H1 (cell line): ENCODE data around the gene RPL7A. TPM values are rescaled to one million over a fixed set of nuclear protein-coding genes. Genes with fewer than 3 reads are reported as not detected.

Experiments used
- CTCF ChIA-PET: fragments of 300-600 bp; sonication (Branson Sonifier 250); formaldehyde crosslinking; loops from one replicate; lab custom pipeline; 2021; ENCODE audit not compliant: partially characterized antibody; lab: Charles Lee
- POLR2A ChIA-PET: fragments of 300-600 bp; sonication (Branson Sonifier 250); formaldehyde crosslinking; loops from one replicate; lab custom pipeline; 2021; ENCODE audit warnings: inconsistent platforms; ENCODE audit not compliant: partially characterized antibody; lab: Charles Lee
- DNase-seq, 2 experiments: peaks; one replicate each; pipeline versions ENCODE4 v3.0.0 to v3.0.0-alpha.2; 2010 to 2022; ENCODE audit warnings: low spot score in 2 of 2, low read depth in 1 of 2, mixed read lengths in 1 of 2
- FAIRE-seq: peaks from 2 replicates; lab custom pipeline; 2011; peaks lifted over from hg19 to GRCh38; lab: Jason Lieb, UNC
- H2AFZ ChIP-seq: 2 replicates; pipeline ENCODE4 v1.8.1; 2012; ENCODE audit warnings: low read length, inconsistent platforms
- H2AK5ac ChIP-seq: 2 replicates; pipeline ENCODE4 v1.6.1; 2013; ENCODE audit warnings: low read depth, low read length
- H2BK120ac ChIP-seq: replicated peaks from 2 replicates; pipeline ENCODE3; 2013; ENCODE audit warnings: low read depth, low read length, inconsistent platforms
- H2BK12ac ChIP-seq: 2 replicates; pipeline ENCODE4 v1.6.1; 2013; ENCODE audit warnings: low read depth, low read length
- H2BK15ac ChIP-seq: 2 replicates; pipeline ENCODE4 v1.6.1; 2013; ENCODE audit warnings: low read length
- H2BK20ac ChIP-seq: 2 replicates; pipeline ENCODE4 v1.6.1; 2013; ENCODE audit warnings: low read length
- H2BK5ac ChIP-seq: 2 replicates; pipeline ENCODE4 v1.6.1; 2013; ENCODE audit warnings: low read depth, low read length
- H3K14ac ChIP-seq: 2 replicates; pipeline ENCODE4 v1.6.1; 2013; ENCODE audit warnings: inconsistent platforms; ENCODE audit not compliant: insufficient read length
- H3K18ac ChIP-seq: 2 replicates; pipeline ENCODE4 v1.6.1; 2013; ENCODE audit warnings: low read length; ENCODE audit errors: extremely low read depth
- H3K23ac ChIP-seq: 2 replicates; pipeline ENCODE4 v1.6.1; 2013; ENCODE audit warnings: inconsistent platforms; ENCODE audit not compliant: insufficient read length
- H3K23me2 ChIP-seq: 2 replicates; pipeline ENCODE4 v1.6.1; 2013; ENCODE audit warnings: low read depth, low read length
- H3K27ac ChIP-seq: 2 replicates; pipeline ENCODE4 v1.6.1; 2011; ENCODE audit warnings: low read depth, low read length, inconsistent platforms
- H3K27me3 ChIP-seq, 4 experiments: replicated peaks in 1 of 4; 1 replicate in 1 of 4; 2 replicates in 3 of 4; pipeline versions ENCODE4 v1.6.1 to v1.8.1; 2011 to 2013; ENCODE audit warnings: low read length in 3 of 4, mild to moderate bottlenecking in 3 of 4, inconsistent platforms in 2 of 4, mixed read lengths in 2 of 4, moderate library complexity in 1 of 4; ENCODE audit not compliant: control insufficient read depth in 3 of 4, insufficient read depth in 3 of 4; ENCODE audit errors: extremely low read depth in 1 of 4
- H3K36me3 ChIP-seq, 4 experiments: 2 replicates each; pipeline versions ENCODE4 v1.6.1 to v1.8.1; 2011 to 2013; ENCODE audit warnings: mild to moderate bottlenecking in 4 of 4, low read length in 3 of 4, moderate library complexity in 2 of 4, control low read depth in 1 of 4, inconsistent platforms in 1 of 4; ENCODE audit not compliant: insufficient read depth in 4 of 4, control insufficient read depth in 2 of 4
- H3K4ac ChIP-seq: replicated peaks from 2 replicates; pipeline ENCODE3; 2013; ENCODE audit warnings: low read length, low read depth, mixed read lengths, inconsistent platforms; ENCODE audit not compliant: insufficient read length
- H3K4me1 ChIP-seq, 4 experiments: replicated peaks in 1 of 4; 1 replicate in 1 of 4; 2 replicates in 3 of 4; pipeline versions ENCODE4 v1.6.1 to v1.8.1; 2011 to 2013; ENCODE audit warnings: low read length in 3 of 4, inconsistent platforms in 2 of 4, mixed read lengths in 1 of 4; ENCODE audit not compliant: insufficient read depth in 4 of 4, control insufficient read depth in 3 of 4
- H3K4me2 ChIP-seq, 2 experiments: 2 replicates each; pipeline versions ENCODE4 v1.6.1 to v1.8.1; 2011 to 2013; ENCODE audit warnings: low read depth in 2 of 2, low read length in 2 of 2, control low read depth in 1 of 2, inconsistent platforms in 1 of 2, mild to moderate bottlenecking in 1 of 2; ENCODE audit not compliant: insufficient read depth in 1 of 2
- H3K4me3 ChIP-seq, 4 experiments: fragments of 200-600, 300-600 bp in 1 of 4; sonication (generic), shearing (Covaris generic), sonication (Bioruptor Twin) in 1 of 4; 2 replicates each; pipeline versions ENCODE4 v1.5.1 to v1.8.1; 2011 to 2016; ENCODE audit warnings: low read length in 4 of 4, low read depth in 3 of 4, control low read depth in 2 of 4, inconsistent platforms in 2 of 4, mild to moderate bottlenecking in 2 of 4, mixed read lengths in 1 of 4, moderate library complexity in 1 of 4; ENCODE audit not compliant: insufficient read depth in 2 of 4; ENCODE audit errors: extremely low read depth in 1 of 4
- H3K56ac ChIP-seq: replicated peaks from 2 replicates; pipeline ENCODE3; 2013; ENCODE audit warnings: low read depth, mild to moderate bottlenecking, mixed read lengths, low read length, inconsistent platforms; ENCODE audit not compliant: insufficient read length
- H3K79me1 ChIP-seq: 2 replicates; pipeline ENCODE4 v1.6.1; 2013; ENCODE audit warnings: low read depth, low read length, control low read depth
- H3K79me2 ChIP-seq, 2 experiments: 2 replicates each; pipeline versions ENCODE4 v1.6.1 to v1.8.1; 2012 to 2013; ENCODE audit warnings: low read length in 2 of 2, mild to moderate bottlenecking in 2 of 2, inconsistent platforms in 1 of 2; ENCODE audit not compliant: insufficient read depth in 2 of 2, control insufficient read depth in 1 of 2
- H3K9ac ChIP-seq, 4 experiments: replicated peaks in 1 of 4; 1 replicate in 1 of 4; 2 replicates in 3 of 4; pipeline versions ENCODE4 v1.6.1 to v1.8.1; 2011 to 2013; ENCODE audit warnings: low read depth in 3 of 4, low read length in 3 of 4, control low read depth in 2 of 4, mild to moderate bottlenecking in 2 of 4, moderate library complexity in 2 of 4, inconsistent platforms in 1 of 4; ENCODE audit errors: extremely low read depth in 1 of 4
- H3K9me3 ChIP-seq, 2 experiments: 2 replicates each; pipeline versions ENCODE4 v1.6.1 to v1.8.1; 2012 to 2013; ENCODE audit warnings: mild to moderate bottlenecking in 2 of 2, moderate library complexity in 2 of 2, control low read depth in 1 of 2, inconsistent platforms in 1 of 2, low read depth in 1 of 2, low read length in 1 of 2, mixed read lengths in 1 of 2; ENCODE audit not compliant: insufficient read depth in 2 of 2
- H4K20me1 ChIP-seq, 2 experiments: replicated peaks in 1 of 2; 2 replicates each; pipeline versions ENCODE3 to v1.8.1; 2011 to 2013; ENCODE audit warnings: inconsistent platforms in 2 of 2, low read length in 2 of 2, mild to moderate bottlenecking in 1 of 2; ENCODE audit not compliant: insufficient read depth in 2 of 2, control insufficient read depth in 1 of 2
- H4K5ac ChIP-seq: 2 replicates; pipeline ENCODE4 v1.6.1; 2013; ENCODE audit warnings: low read length, low read depth, mixed read lengths, inconsistent platforms; ENCODE audit not compliant: insufficient read length
- H4K8ac ChIP-seq: 2 replicates; pipeline ENCODE4 v1.8.0; 2013; ENCODE audit warnings: mild to moderate bottlenecking, moderate library complexity, low read length, inconsistent platforms; ENCODE audit not compliant: insufficient read depth; ENCODE audit errors: extremely low read depth
- H4K91ac ChIP-seq: replicated peaks from 2 replicates; pipeline ENCODE3; 2013; ENCODE audit warnings: low read length, mixed read lengths, inconsistent platforms; ENCODE audit not compliant: insufficient read length
- RNF2 ChIP-seq: fragments of 200-900, 300-1000 bp; sonication (generic); IDR thresholded peaks from 2 replicates; pipeline ENCODE4 v1.7.1; 2016; ENCODE audit warnings: borderline replicate concordance, low read depth, mild to moderate bottlenecking, antibody characterized with exemption, low read length; ENCODE audit not compliant: poor library complexity, severe bottlenecking; ENCODE audit errors: missing control alignments
- TCF12 ChIP-seq: IDR thresholded peaks from 2 replicates; pipeline ENCODE4 v1.6.1; 2011; ENCODE audit warnings: low read depth, mild to moderate bottlenecking, low read length
- WGBS, 2 experiments: shearing (Covaris generic) in 1 of 2; methylation state at CpG; one replicate each; pipeline versions ENCODE4 v1.1.6 to v1.1.7; 2013 to 2015; ENCODE audit warnings: low lambda C conversion rate in 2 of 2, mixed read lengths in 2 of 2, inconsistent platforms in 1 of 2, low coverage in 1 of 2, missing lambda C conversion rate in 1 of 2; ENCODE audit not compliant: insufficient replicate concordance in 2 of 2, insufficient coverage in 1 of 2, insufficient read length in 1 of 2; ENCODE audit errors: extremely low coverage in 1 of 2, missing lambda C conversion rate in 1 of 2; 5-methylcytosine and 5-hydroxymethylcytosine counted together
- polyA plus RNA-seq, 7 experiments: library from polyadenylated mRNA; depleted of rRNA in 3 of 7; stranded (reverse) in 5 of 7; unstranded in 2 of 7; fragments of >200 nt in 5 of 7; fragments of 200-250 nt in 2 of 7; gene quantifications; 1 replicate in 5 of 7; 2 replicates in 1 of 7; 4 replicates in 1 of 7; pipeline versions ENCODE4 v1.2.1 to v1.2.3, GENCODE V29; 2011 to 2013; ENCODE audit warnings: missing spikeins in 2 of 7, mixed read lengths in 2 of 7
- total RNA-seq: library from RNA; stranded (reverse); fragmentation: NEBNext Ultra II Directional; extraction: Animal tissue kit (Norgen Biotek cat#: 25700); gene quantifications from 2 replicates; pipeline ENCODE4 v1.2.1, GENCODE V29; 2021

The RPL7A gene
- total and polyA plus RNA-seq, 2 of the 8 experiments (the other 6 are each of a cell fraction or from before 2014, with no cell fraction given) = 2,578 to 2,783 TPM

- H3K4me2 ChIP-seq = no peak overlapping the region
- CTCF ChIA-PET = interaction anchor here (1.2 kb wide), 1 partner anchor 63 kb away, joined by 4 read pairs; no protein-coding TSS in a partner anchor
- no peak for TF ChIP-seq TCF12
- no peak for TF ChIP-seq RNF2
Measured at GRCh38 chr9:133301253-133302230, 46.5 kb upstream of the RPL7A start.

More at GRCh38 chr9:133301253-133302230, 46.5 kb upstream of the RPL7A start:
- H3K79me1 ChIP-seq = no peaks in the 10 kb centered on the region
- no peaks in the 10 kb centered on the region for H3K36me3 ChIP-seq
- no peak overlapping the region for H2AK5ac ChIP-seq
- H3K9ac ChIP-seq = no peak overlapping the region
- H2BK20ac ChIP-seq = no peak overlapping the region
- no peak overlapping the region for H3K56ac ChIP-seq
- H2BK15ac ChIP-seq = no peak overlapping the region
- no peak overlapping the region for H3K23ac ChIP-seq
- no peaks in the 10 kb centered on the region for H3K79me2 ChIP-seq
- no peaks in the 10 kb centered on the region for H3K23me2 ChIP-seq
- no peak overlapping the region for H2AFZ ChIP-seq
- H3K18ac ChIP-seq = no peak overlapping the region
- no peak overlapping the region for H3K27ac ChIP-seq
- H4K91ac ChIP-seq = no peak overlapping the region
- no peak overlapping the region for H4K5ac ChIP-seq
- no peaks in the 10 kb centered on the region; a peak in 1 of 4 replicates for H3K9me3 ChIP-seq
- WGBS, 2 experiments = 88% methylated on average over 13 of the region's 13 CpGs; no CpG with 5 or more reads in 1 of the 2 experiments
- H2BK12ac ChIP-seq = no peak overlapping the region
- FAIRE-seq (no peak), DNase-seq (no peak)
- no peaks in the 10 kb centered on the region for H4K20me1 ChIP-seq
- no peak overlapping the region for H2BK5ac ChIP-seq
- no peak overlapping the region for H3K4me3 ChIP-seq
- H4K8ac ChIP-seq = no peak overlapping the region
- H2BK120ac ChIP-seq = no peak overlapping the region
- H3K4me1 ChIP-seq = no peaks in the 10 kb centered on the region
- no peak overlapping the region for H3K14ac ChIP-seq
- no peaks in the 10 kb centered on the region for H3K27me3 ChIP-seq
- no peak overlapping the region for H3K4ac ChIP-seq
- POLR2A ChIA-PET = interaction anchor here (1.2 kb wide), 1 partner anchor 52 kb away, joined by 3 read pairs; no protein-coding TSS in a partner anchor
